GM23248 (cell line): ENCODE data around the gene ANKRD30A. TPM values are rescaled to one million over a fixed set of nuclear protein-coding genes. Genes with fewer than 3 reads are reported as not detected.
"Not testable (repeated sequence)": the region's sequence is repeated elsewhere in the genome, so short reads cannot be mapped to it uniquely, and the experiment has no call there.

ENCODE experiments used
- DNase-seq: peaks from one replicate; pipeline ENCODE4 v3.0.0-alpha.2; 2015
- H2AFZ ChIP-seq: fragments of 200-600 bp; sonication (generic); 2 replicates; pipeline ENCODE4 v1.6.1; 2016; ENCODE audit warnings: antibody characterized with exemption
- H3F3A ChIP-seq: fragments of 200-600 bp; sonication (generic); 2 replicates; pipeline ENCODE4 v1.6.1; 2016; ENCODE audit warnings: mild to moderate bottlenecking, antibody characterized with exemption, mixed run types; ENCODE audit not compliant: insufficient read depth
- H3K27ac ChIP-seq: fragments of 200-600 bp; sonication (generic); 2 replicates; pipeline ENCODE4 v1.5.1; 2016; ENCODE audit warnings: mild to moderate bottlenecking
- H3K27me3 ChIP-seq: fragments of 200-600 bp; sonication (generic); replicated peaks from 2 replicates; pipeline ENCODE4 v1.6.1; 2016; ENCODE audit warnings: mild to moderate bottlenecking; ENCODE audit not compliant: insufficient read depth
- H3K36me3 ChIP-seq: fragments of 200-600 bp; sonication (generic); 2 replicates; pipeline ENCODE4 v1.6.1; 2016; ENCODE audit warnings: low read depth, mild to moderate bottlenecking
- H3K4me1 ChIP-seq: fragments of 200-600 bp; sonication (generic); 2 replicates; pipeline ENCODE4 v1.6.1; 2016; ENCODE audit warnings: mild to moderate bottlenecking; ENCODE audit not compliant: insufficient read depth
- H3K4me2 ChIP-seq: fragments of 200-600 bp; sonication (generic); one replicate; pipeline ENCODE4 v1.6.1; 2016; ENCODE audit warnings: mild to moderate bottlenecking; ENCODE audit not compliant: unreplicated experiment
- H3K4me3 ChIP-seq: fragments of 200-600 bp; sonication (generic); 2 replicates; pipeline ENCODE4 v1.5.1; 2016; ENCODE audit warnings: mild to moderate bottlenecking
- H3K79me2 ChIP-seq: fragments of 200-600 bp; sonication (generic); 2 replicates; pipeline ENCODE4 v1.6.1; 2016; ENCODE audit warnings: mild to moderate bottlenecking; ENCODE audit not compliant: insufficient read depth
- H3K9ac ChIP-seq: fragments of 200-600 bp; sonication (generic); 2 replicates; pipeline ENCODE4 v1.6.1; 2016; ENCODE audit warnings: mild to moderate bottlenecking
- H3K9me2 ChIP-seq: fragments of 200-600 bp; sonication (generic); 2 replicates; pipeline ENCODE4 v1.6.1; 2016; ENCODE audit warnings: mixed run types, mild to moderate bottlenecking, moderate library complexity; ENCODE audit not compliant: insufficient read depth
- H3K9me3 ChIP-seq: fragments of 200-600 bp; sonication (generic); one replicate; pipeline ENCODE4 v1.6.1; 2017; ENCODE audit warnings: low read depth
- H4K20me1 ChIP-seq: fragments of 200-600 bp; sonication (generic); 2 replicates; pipeline ENCODE4 v1.6.0; 2016; ENCODE audit not compliant: insufficient read depth
- EZH2 ChIP-seq: fragments of 200-600 bp; sonication (generic); IDR thresholded peaks from 2 replicates; pipeline ENCODE4 v1.6.1; 2018; ENCODE audit warnings: antibody characterized with exemption, mild to moderate bottlenecking; ENCODE audit not compliant: insufficient read depth, poor library complexity, severe bottlenecking
- EZH2phosphoT487 ChIP-seq: fragments of 200-600 bp; sonication (generic); IDR thresholded peaks from 2 replicates; pipeline ENCODE4 v1.6.1; 2018; ENCODE audit warnings: antibody characterized with exemption, moderate library complexity, mild to moderate bottlenecking, low read depth; ENCODE audit not compliant: insufficient read depth
- WGBS, 2 experiments: methylation state at CpG; one replicate each; pipeline ENCODE4 v1.1.6; 2015 to 2017; ENCODE audit warnings: low lambda C conversion rate in 2 of 2, low coverage in 1 of 2; ENCODE audit errors: missing lambda C conversion rate in 2 of 2; 5-methylcytosine and 5-hydroxymethylcytosine counted together
- in situ Hi-C: fragments of 300-500 bp; cut with MboI; formaldehyde crosslinking; loops from 2 replicates; pipeline ENCODE4 v1.15.0; 2020
- polyA plus RNA-seq: library from polyadenylated mRNA; unstranded; fragments of >200 nt; fragmentation: Nextera tagmentation; extraction: Ambion mirVana; gene quantifications from 2 replicates; pipeline ENCODE4 v1.2.1, GENCODE V29; 2016
- total RNA-seq: library from RNA; depleted of rRNA; stranded (reverse); fragments of >200 nt; shearing (Covaris generic); gene quantifications from 2 replicates; pipeline ENCODE4 v1.2.3, GENCODE V29; 2014

Gene ANKRD30A
- total and polyA plus RNA-seq, 2 experiments from 2014 or later: not detected

- in situ Hi-C loops, H3K9me2 ChIP-seq, DNase-seq: not testable (repeated sequence)
Observed at GRCh38 chr10:37182719-37183118, 57.3 kb downstream of the ANKRD30A start.

GRCh38 chr10:37206132-37206531 is 80.7 kb downstream of the ANKRD30A start:
- Histone ChIP-seq H4K20me1 (no peaks in the 10 kb centered on the region), H3K4me3 (no peak overlapping the region), H3F3A (no peaks in the 10 kb centered on the region), H3K79me2 (no peaks in the 10 kb centered on the region), H3K9me2 (no peaks in the 10 kb centered on the region), H3K9me3 (no peaks in the 10 kb centered on the region), H3K36me3 (no peaks in the 10 kb centered on the region), H2AFZ (no peak overlapping the region), H3K4me1 (no peaks in the 10 kb centered on the region), H3K9ac (no peak overlapping the region), H3K27ac (no peak overlapping the region), H3K4me2 (no peak overlapping the region), H3K27me3 (no peaks in the 10 kb centered on the region)
- TF ChIP-seq EZH2phosphoT487 (no peak), EZH2 (no peak)
- in situ Hi-C loops: no loop called here
- 29 to 38% methylated on average over 3 of the region's 3 CpGs for WGBS, 2 experiments
- DNase-seq: no peak

More at GRCh38 chr10:37182719-37183118, 57.3 kb downstream of the ANKRD30A start:
- H4K20me1 ChIP-seq, H3K36me3 ChIP-seq, H3K79me2 ChIP-seq, H3K4me3 ChIP-seq, H3K9ac ChIP-seq, H3K9me3 ChIP-seq, H3K27ac ChIP-seq, H3K4me1 ChIP-seq, H2AFZ ChIP-seq, H3F3A ChIP-seq, H3K27me3 ChIP-seq, H3K4me2 ChIP-seq: not testable (repeated sequence)
- WGBS, 2 experiments: 51 to 52% methylated on average over 6 to 7 of the region's 11 CpGs

GRCh38 chr10:37220866-37221265 is 95.5 kb downstream of the ANKRD30A start:
- Histone ChIP-seq H3K4me2 (no peak overlapping the region), H3K9ac (no peak overlapping the region), H3K4me3 (no peak overlapping the region), H3K9me2 (no peaks in the 10 kb centered on the region), H3K4me1 (no peaks in the 10 kb centered on the region), H3F3A (no peaks in the 10 kb centered on the region), H3K27ac (no peak overlapping the region), H3K79me2 (no peaks in the 10 kb centered on the region), H2AFZ (no peak overlapping the region), H3K36me3 (no peaks in the 10 kb centered on the region), H3K9me3 (no peaks in the 10 kb centered on the region), H4K20me1 (no peaks in the 10 kb centered on the region), H3K27me3 (no peaks in the 10 kb centered on the region)
- in situ Hi-C loops: no loop called here
- WGBS, 2 experiments: 0% methylated on average over 1 of the region's 1 CpG; no CpG with 5 or more reads in 1 of the 2 experiments
- no peak for DNase-seq
- TF ChIP-seq EZH2 (no peak), EZH2phosphoT487 (no peak)

- in situ Hi-C loops: no loop called here
- no peaks in the 10 kb centered on the region for H3K36me3 ChIP-seq
- H3K27me3 ChIP-seq: no peaks in the 10 kb centered on the region
- no peak for TF ChIP-seq EZH2phosphoT487
- TF ChIP-seq EZH2: no peak
- H2AFZ ChIP-seq: no peak overlapping the region
- no peaks in the 10 kb centered on the region for H3K9me2 ChIP-seq
- H3K9me3 ChIP-seq: no peaks in the 10 kb centered on the region
- 5% methylated on average over 2 of the region's 2 CpGs for WGBS, 2 experiments
- H3F3A ChIP-seq: no peaks in the 10 kb centered on the region
- H4K20me1 ChIP-seq: no peaks in the 10 kb centered on the region
- H3K9ac ChIP-seq: no peak overlapping the region
- H3K4me1 ChIP-seq: no peaks in the 10 kb centered on the region
- DNase-seq: no peak
- no peak overlapping the region for H3K4me2 ChIP-seq
- no peak overlapping the region for H3K27ac ChIP-seq
- H3K4me3 ChIP-seq: no peak overlapping the region
- no peaks in the 10 kb centered on the region for H3K79me2 ChIP-seq
Observed at GRCh38 chr10:37222046-37222445, 96.6 kb downstream of the ANKRD30A start.

GRCh38 chr10:37225163-37225562 is 99.8 kb downstream of the ANKRD30A start:
- no peak overlapping the region for H3K9ac ChIP-seq
- H3F3A ChIP-seq: no peaks in the 10 kb centered on the region
- no peaks in the 10 kb centered on the region for H3K79me2 ChIP-seq
- no peak overlapping the region for H3K4me2 ChIP-seq
- H3K9me3 ChIP-seq: no peaks in the 10 kb centered on the region
- H3K9me2 ChIP-seq: no peaks in the 10 kb centered on the region
- in situ Hi-C loops: no loop called here
- TF ChIP-seq EZH2phosphoT487 (no peak), EZH2 (no peak)
- H3K4me1 ChIP-seq: no peaks in the 10 kb centered on the region
- no peak for DNase-seq
- H3K27me3 ChIP-seq: no peaks in the 10 kb centered on the region
- H3K36me3 ChIP-seq: no peaks in the 10 kb centered on the region
- no peak overlapping the region for H3K4me3 ChIP-seq
- H2AFZ ChIP-seq: no peak overlapping the region
- WGBS, 2 experiments: 48 to 51% methylated on average over 2 of the region's 2 CpGs
- no peaks in the 10 kb centered on the region for H4K20me1 ChIP-seq
- H3K27ac ChIP-seq: no peak overlapping the region
